Thoracic aorta (tissue), 2 donors: ENCODE measurements around the gene TEX101. TPM values are rescaled to one million over a fixed set of nuclear protein-coding genes. Genes with fewer than 3 reads are reported as not detected.

Source experiments
- ATAC-seq: fragments of 150-250 bp; one replicate; pipeline ENCODE4 v1.8.0; 2017; ENCODE audit warnings: low read depth; ENCODE audit not compliant: insufficient number of reproducible peaks, low FRiP score
- DNase-seq: peaks from one replicate; pipeline ENCODE4 v3.0.0-alpha.2; 2020; ENCODE audit warnings: low spot score
- H3K27ac ChIP-seq, 2 donors: fragments of 200-600 bp; sonication (generic); 1 replicate in 1 of 2; 2 replicates in 1 of 2; pipeline ENCODE4 v1.5.1; 2016; ENCODE audit warnings: mild to moderate bottlenecking in 2 of 2, moderate library complexity in 2 of 2
- H3K27me3 ChIP-seq: fragments of 200-600 bp; sonication (generic); replicated peaks from 2 replicates; pipeline ENCODE4 v1.6.0; 2016; ENCODE audit warnings: mild to moderate bottlenecking; ENCODE audit not compliant: insufficient read depth
- H3K36me3 ChIP-seq: fragments of 200-600 bp; sonication (generic); one replicate; pipeline ENCODE4 v1.5.1; 2016
- H3K4me1 ChIP-seq, 2 donors: fragments of 200-600 bp; sonication (generic); 1 replicate in 1 of 2; 2 replicates in 1 of 2; pipeline versions ENCODE4 v1.5.1 to v1.6.0; 2016; ENCODE audit warnings: low read depth in 2 of 2, mild to moderate bottlenecking in 1 of 2; ENCODE audit not compliant: control insufficient read depth in 1 of 2
- H3K4me3 ChIP-seq: fragments of 200-600 bp; sonication (generic); 2 replicates; pipeline ENCODE4 v1.5.1; 2016; ENCODE audit warnings: mild to moderate bottlenecking
- H3K9me3 ChIP-seq: fragments of 200-600 bp; sonication (generic); 2 replicates; pipeline ENCODE4 v1.5.1; 2016
- total RNA-seq, 2 donors: library from RNA; depleted of rRNA; stranded (reverse); fragments of >200 nt; gene quantifications; one replicate each; pipeline versions ENCODE4 v1.1.0 to v1.2.3, GENCODE V29; 2016
- TF ChIP-seq, protein P1 (sequence below): fragments of 200-600 bp; sonication (generic); IDR thresholded peaks from one replicate; pipeline ENCODE4 v1.5.1; 2019; ENCODE audit warnings: antibody characterized with exemption

The TEX101 gene
- total RNA-seq, 2 donors from 2014 or later = not detected

DNA sequence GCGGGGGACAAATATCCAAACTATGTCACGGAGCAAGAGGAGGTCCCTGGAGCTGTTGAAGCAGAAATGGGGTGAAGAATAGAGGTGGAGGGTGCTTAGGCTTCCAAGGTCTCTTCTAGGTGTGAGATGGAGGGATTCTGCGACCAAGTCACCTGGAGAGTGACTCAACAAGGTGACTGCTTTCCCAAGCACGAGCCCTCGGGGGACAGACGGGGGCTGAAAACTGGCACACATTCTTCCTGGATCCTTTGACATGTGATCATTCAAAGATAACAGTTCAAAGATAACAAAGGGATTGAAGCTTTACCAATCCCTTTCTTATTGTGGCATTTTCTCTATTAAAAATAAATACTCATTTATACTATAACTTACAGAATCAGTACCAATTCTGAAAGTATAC, 2.2 kb upstream of the TEX101 start:
- Histone ChIP-seq H3K9me3 (no peaks in the 10 kb centered on the region), H3K4me3 (no peak overlapping the region), H3K27me3 (no peaks in the 10 kb centered on the region), H3K27ac (no peak overlapping the region), H3K4me1 (no peaks in the 10 kb centered on the region), H3K36me3 (no peaks in the 10 kb centered on the region)
- DNase-seq (no peak), ATAC-seq (no peak)
- TF ChIP-seq, protein P1, sequence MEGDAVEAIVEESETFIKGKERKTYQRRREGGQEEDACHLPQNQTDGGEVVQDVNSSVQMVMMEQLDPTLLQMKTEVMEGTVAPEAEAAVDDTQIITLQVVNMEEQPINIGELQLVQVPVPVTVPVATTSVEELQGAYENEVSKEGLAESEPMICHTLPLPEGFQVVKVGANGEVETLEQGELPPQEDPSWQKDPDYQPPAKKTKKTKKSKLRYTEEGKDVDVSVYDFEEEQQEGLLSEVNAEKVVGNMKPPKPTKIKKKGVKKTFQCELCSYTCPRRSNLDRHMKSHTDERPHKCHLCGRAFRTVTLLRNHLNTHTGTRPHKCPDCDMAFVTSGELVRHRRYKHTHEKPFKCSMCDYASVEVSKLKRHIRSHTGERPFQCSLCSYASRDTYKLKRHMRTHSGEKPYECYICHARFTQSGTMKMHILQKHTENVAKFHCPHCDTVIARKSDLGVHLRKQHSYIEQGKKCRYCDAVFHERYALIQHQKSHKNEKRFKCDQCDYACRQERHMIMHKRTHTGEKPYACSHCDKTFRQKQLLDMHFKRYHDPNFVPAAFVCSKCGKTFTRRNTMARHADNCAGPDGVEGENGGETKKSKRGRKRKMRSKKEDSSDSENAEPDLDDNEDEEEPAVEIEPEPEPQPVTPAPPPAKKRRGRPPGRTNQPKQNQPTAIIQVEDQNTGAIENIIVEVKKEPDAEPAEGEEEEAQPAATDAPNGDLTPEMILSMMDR = no peak

DNA sequence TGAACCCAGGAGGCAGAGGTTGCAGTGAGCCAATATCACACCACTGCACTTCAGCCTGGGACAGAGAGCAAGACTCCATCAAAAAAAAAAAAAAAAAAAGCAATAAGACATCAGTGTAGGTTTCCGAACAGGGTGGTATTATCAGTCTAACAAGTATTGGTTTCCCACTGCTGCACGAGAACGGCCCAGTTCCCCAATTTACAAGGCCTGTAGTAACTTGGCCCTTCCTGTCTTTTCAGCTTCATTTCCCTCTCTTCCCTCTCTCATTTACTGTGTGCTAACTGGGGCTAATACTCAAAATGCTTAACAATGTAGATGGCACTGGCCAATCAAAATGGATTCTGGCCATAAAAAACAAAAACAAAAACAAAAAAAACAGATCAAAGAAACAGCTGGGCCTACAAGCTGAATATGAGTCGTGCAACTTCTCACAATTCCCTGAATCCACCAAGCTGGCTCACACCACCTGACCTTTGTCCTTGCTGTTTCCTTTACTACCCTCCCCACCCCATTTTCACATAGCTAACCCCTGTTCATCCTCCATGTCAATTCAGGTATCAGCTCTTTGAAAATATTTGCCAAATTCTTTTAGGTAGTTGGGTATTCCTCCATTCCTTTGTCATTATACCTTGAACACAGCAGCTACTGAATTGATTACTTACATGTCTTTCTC, 2.4 kb downstream of the TEX101 start:
- Histone ChIP-seq H3K4me3 (no peak overlapping the region), H3K36me3 (no peaks in the 10 kb centered on the region), H3K4me1 (no peaks in the 10 kb centered on the region), H3K27me3 (no peaks in the 10 kb centered on the region), H3K9me3 (no peaks in the 10 kb centered on the region), H3K27ac (no peak overlapping the region)
- ATAC-seq (no peak), DNase-seq (no peak)
- TF ChIP-seq, protein P1 = no peak

DNA sequence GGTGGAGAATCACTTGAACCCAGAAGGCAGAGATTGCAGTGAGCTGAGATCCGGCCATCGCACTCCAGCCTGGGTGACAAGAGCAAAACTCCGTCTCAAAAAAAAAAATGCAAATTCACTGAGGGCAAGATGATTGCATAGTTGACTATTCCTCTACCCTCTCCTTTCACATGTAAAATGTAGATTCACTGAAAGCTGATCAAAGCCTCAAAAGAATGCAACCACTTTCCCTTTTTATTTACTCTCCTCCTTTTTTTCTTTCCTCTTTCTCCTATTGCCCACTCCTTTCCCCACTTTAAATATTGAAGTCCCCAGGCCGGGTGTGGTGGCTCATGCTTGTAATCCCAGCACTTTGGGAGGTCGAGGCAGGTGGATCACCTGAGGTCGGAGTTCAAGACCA, 6.3 kb downstream of the TEX101 start:
- no peaks in the 10 kb centered on the region for H3K4me1 ChIP-seq
- ATAC-seq (no peak), DNase-seq (no peak)
- H3K27ac ChIP-seq = no peak overlapping the region
- no peaks in the 10 kb centered on the region for H3K9me3 ChIP-seq
- no peak overlapping the region for H3K4me3 ChIP-seq
- no peaks in the 10 kb centered on the region for H3K27me3 ChIP-seq
- no peaks in the 10 kb centered on the region for H3K36me3 ChIP-seq
- TF ChIP-seq, protein P1 = no peak

DNA sequence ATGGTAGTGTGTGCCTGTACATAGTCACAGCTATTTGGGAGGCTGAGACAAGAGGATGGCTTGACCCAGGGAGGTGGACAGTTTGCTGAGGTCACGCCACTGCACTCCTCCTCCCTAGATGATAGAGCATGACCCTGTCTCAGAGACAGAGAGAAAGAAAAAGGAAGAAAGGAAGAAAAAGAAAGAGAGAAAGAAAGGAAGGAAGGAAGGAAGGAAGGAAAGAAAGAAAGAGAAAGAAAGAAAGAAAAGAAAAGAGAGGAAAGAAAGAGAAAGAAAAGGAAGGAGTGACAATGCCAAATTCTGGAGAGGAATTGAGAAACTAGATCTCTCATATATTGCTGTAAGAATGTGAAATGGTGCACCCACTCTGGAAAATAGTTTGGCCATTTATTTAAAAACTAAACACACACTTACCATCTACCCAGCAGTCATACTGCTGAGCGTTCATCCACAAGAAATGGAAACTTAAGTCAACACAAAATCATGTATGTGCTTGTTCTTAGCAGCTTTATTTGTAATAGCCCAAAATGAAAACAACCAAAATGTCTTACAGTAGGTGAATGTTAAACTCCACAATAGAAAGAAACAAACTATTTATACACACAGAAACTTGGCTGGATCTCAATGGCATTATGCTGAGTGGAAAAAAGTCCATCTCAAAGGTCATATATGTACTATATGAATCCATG, 7.5 kb downstream of the TEX101 start:
- H3K9me3 ChIP-seq = no peaks in the 10 kb centered on the region
- H3K27me3 ChIP-seq = no peaks in the 10 kb centered on the region
- no peaks in the 10 kb centered on the region for H3K36me3 ChIP-seq
- H3K4me1 ChIP-seq = no peaks in the 10 kb centered on the region
- no peak for DNase-seq
- ATAC-seq = no peak
- TF ChIP-seq, protein P1 = no peak
- H3K4me3 ChIP-seq = no peak overlapping the region
- no peak overlapping the region for H3K27ac ChIP-seq

DNA sequence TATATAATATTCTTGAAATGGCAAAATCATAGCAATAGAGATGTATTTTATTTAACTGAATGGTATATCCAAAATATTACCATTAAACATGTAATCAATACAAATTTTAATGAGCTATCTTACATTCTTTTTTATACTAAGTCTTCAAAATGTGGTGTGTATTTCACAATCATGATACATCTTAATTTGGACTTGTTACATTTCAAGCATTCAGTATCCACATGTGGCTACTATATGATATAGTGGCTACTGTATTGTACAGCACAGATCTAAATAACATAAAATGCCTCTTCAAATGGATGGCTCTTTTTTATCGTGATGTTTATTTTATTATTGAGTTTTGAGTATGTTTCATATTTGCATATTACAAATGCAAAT, 8.0 kb downstream of the TEX101 start:
- Histone ChIP-seq H3K36me3 (no peaks in the 10 kb centered on the region), H3K27ac (no peak overlapping the region), H3K27me3 (no peaks in the 10 kb centered on the region), H3K4me1 (no peaks in the 10 kb centered on the region), H3K9me3 (no peaks in the 10 kb centered on the region), H3K4me3 (no peak overlapping the region)
- ATAC-seq (no peak), DNase-seq (no peak)
- TF ChIP-seq, protein P1 = no peak
